Measurements from ENCODE around the gene TPCN1. TPM values are rescaled to one million over a fixed set of nuclear protein-coding genes. Genes with fewer than 3 reads are reported as not detected.
A peak's percentile ranks its signal among the peaks of the same experiment; 100 is the strongest.

TPCN1 gene
- total and polyA plus RNA-seq, 2 experiments from 2014 or later, result 16.9 to 32.1 TPM

DNA sequence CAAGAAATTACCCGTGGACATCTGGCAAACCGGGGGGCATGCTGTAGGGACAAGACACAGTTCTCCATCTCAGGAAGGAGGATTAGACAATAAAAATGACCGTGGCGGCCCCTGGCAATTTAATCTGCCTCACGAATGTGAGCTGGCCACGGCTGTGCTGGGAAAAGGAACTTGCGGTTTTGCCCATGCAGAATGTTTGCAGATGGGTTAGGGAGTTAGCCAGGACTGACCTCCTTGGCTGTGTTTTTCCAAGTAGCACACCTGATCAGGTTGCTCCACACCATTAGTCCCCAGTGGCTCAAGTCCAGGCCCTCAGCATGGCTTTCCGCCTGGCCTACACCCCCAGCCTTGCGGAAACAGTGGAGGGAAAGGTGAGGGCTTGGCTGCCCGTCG is 20.8 kb downstream of the TPCN1 start:
- H3K27ac ChIP-seq, result peak overlapping the region; percentile 98

DNA sequence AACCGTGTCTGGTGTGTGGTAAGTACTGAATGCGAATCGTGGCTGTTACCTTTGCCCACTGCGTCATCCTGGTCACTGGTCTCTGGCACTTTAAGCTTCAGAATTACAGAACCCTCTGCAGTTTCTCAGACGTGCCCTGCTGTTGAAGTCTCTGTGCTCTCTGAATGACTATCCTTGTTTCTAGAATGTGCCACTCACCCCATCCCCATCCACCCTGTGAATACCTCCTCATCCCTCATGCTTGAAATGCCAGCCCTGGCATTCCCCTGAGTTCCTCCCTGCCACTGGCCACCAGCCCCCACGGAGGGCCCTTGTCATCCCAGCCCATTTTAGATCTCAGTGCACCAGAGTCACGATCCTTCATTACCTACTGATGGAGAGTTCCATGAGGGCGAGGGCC is 21.3 kb downstream of the TPCN1 start:
- Histone ChIP-seq H3K4me1 (ENCODE audit: insufficient read depth) (peaks cover 67% of the 10 kb centered on the region), H2AFZ (no peak overlapping the region), H3K9me3 (ENCODE audit: low read depth) (no peaks in the 10 kb centered on the region)

More for the DNA sequence above, 20.8 kb downstream of the TPCN1 start:
- H3K36me3 ChIP-seq (replicated peaks; ENCODE audit: insufficient read depth, low read depth), result no peaks in the 10 kb centered on the region
- peaks cover 4% of the 10 kb centered on the region for H3K79me2 ChIP-seq
- WGBS (ENCODE audit: low lambda C conversion rate, missing lambda C conversion rate), result 55% methylated on average over 11 of the region's 11 CpGs
- H3K4me3 ChIP-seq, result no peak overlapping the region
- no peaks in the 10 kb centered on the region for H3K27me3 ChIP-seq
- H2AFZ ChIP-seq, result no peak overlapping the region
- no peaks in the 10 kb centered on the region for H3K9me2 ChIP-seq (replicated peaks; ENCODE audit: insufficient read depth)
- H3K9me3 ChIP-seq (ENCODE audit: low read depth), result no peaks in the 10 kb centered on the region
- no peak for DNase-seq (ENCODE audit: low spot score)
- H4K20me1 ChIP-seq (ENCODE audit: insufficient read depth, poor library complexity, severe bottlenecking), result no peaks in the 10 kb centered on the region
- H3K4me1 ChIP-seq (ENCODE audit: insufficient read depth), result peaks cover 62% of the 10 kb centered on the region
- TF ChIP-seq EZH2phosphoT487 (IDR thresholded peaks at IDR 0.05; ENCODE audit: low read depth, severe bottlenecking, unreplicated experiment), result no peak
- TF ChIP-seq, protein P1, sequence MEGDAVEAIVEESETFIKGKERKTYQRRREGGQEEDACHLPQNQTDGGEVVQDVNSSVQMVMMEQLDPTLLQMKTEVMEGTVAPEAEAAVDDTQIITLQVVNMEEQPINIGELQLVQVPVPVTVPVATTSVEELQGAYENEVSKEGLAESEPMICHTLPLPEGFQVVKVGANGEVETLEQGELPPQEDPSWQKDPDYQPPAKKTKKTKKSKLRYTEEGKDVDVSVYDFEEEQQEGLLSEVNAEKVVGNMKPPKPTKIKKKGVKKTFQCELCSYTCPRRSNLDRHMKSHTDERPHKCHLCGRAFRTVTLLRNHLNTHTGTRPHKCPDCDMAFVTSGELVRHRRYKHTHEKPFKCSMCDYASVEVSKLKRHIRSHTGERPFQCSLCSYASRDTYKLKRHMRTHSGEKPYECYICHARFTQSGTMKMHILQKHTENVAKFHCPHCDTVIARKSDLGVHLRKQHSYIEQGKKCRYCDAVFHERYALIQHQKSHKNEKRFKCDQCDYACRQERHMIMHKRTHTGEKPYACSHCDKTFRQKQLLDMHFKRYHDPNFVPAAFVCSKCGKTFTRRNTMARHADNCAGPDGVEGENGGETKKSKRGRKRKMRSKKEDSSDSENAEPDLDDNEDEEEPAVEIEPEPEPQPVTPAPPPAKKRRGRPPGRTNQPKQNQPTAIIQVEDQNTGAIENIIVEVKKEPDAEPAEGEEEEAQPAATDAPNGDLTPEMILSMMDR (IDR thresholded peaks at IDR 0.05; ENCODE audit: poor library complexity), result no peak
- TF ChIP-seq EZH2 (IDR thresholded peaks at IDR 0.05; ENCODE audit: borderline replicate concordance), result no peak
- H3K4me2 ChIP-seq, result peak overlapping the region; percentile 52

DNA sequence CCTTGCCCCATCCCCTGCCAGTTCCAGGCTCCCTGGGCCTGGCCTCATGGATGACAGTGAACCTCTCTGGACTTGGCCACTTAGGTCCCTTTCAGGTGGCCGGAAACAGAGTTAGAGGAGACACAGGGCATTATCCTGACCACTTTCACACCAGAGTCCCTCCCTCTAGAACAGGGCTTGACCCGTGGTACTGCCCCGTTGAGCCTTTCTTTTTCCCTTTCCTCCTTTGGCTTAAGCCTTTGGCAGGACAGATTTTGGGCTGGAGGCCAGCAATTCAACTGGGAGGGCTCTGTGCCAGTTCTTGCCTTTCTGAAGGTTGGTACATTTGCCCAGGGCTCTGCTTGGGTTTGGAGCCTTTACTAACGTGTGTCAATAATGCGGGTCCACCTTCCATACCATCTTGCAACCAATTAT is 22.8 kb downstream of the TPCN1 start:
- Histone ChIP-seq H3K79me2 (peaks cover 4% of the 10 kb centered on the region), H3K9me2 (replicated peaks; ENCODE audit: insufficient read depth) (no peaks in the 10 kb centered on the region), H2AFZ (no peak overlapping the region), H3K27me3 (no peaks in the 10 kb centered on the region), H3K27ac (peak overlapping the region; percentile 98), H3K4me1 (ENCODE audit: insufficient read depth) (peaks cover 72% of the 10 kb centered on the region), H3K4me2 (peak overlapping the region; percentile 56), H3K9me3 (ENCODE audit: low read depth) (no peaks in the 10 kb centered on the region), H4K20me1 (ENCODE audit: insufficient read depth, poor library complexity, severe bottlenecking) (no peaks in the 10 kb centered on the region), H3K4me3 (no peak overlapping the region), H3K36me3 (replicated peaks; ENCODE audit: insufficient read depth, low read depth) (no peaks in the 10 kb centered on the region)
- WGBS (ENCODE audit: low lambda C conversion rate, missing lambda C conversion rate), result 64% methylated on average over 5 of the region's 5 CpGs
- TF ChIP-seq EZH2phosphoT487 (IDR thresholded peaks at IDR 0.05; ENCODE audit: low read depth, severe bottlenecking, unreplicated experiment), result no peak
- no peak for TF ChIP-seq EZH2 (IDR thresholded peaks at IDR 0.05; ENCODE audit: borderline replicate concordance)
- TF ChIP-seq, protein P1 (IDR thresholded peaks at IDR 0.05; ENCODE audit: poor library complexity), result no peak
- no peak for DNase-seq (ENCODE audit: low spot score)

More for the DNA sequence above, 21.3 kb downstream of the TPCN1 start:
- TF ChIP-seq EZH2phosphoT487 (IDR thresholded peaks at IDR 0.05; ENCODE audit: low read depth, severe bottlenecking, unreplicated experiment), result no peak
- DNase-seq (ENCODE audit: low spot score), result no peak
- no peaks in the 10 kb centered on the region for H4K20me1 ChIP-seq (ENCODE audit: insufficient read depth, poor library complexity, severe bottlenecking)
- H3K79me2 ChIP-seq, result peaks cover 4% of the 10 kb centered on the region
- 95% methylated on average over 8 of the region's 8 CpGs for WGBS (ENCODE audit: low lambda C conversion rate, missing lambda C conversion rate)
- H3K9me2 ChIP-seq (replicated peaks; ENCODE audit: insufficient read depth), result no peaks in the 10 kb centered on the region
- no peak overlapping the region for H3K4me2 ChIP-seq
- no peak overlapping the region for H3K4me3 ChIP-seq
- H3K36me3 ChIP-seq (replicated peaks; ENCODE audit: insufficient read depth, low read depth), result no peaks in the 10 kb centered on the region
- H3K27me3 ChIP-seq, result no peaks in the 10 kb centered on the region
- peak overlapping the region; percentile 98 for H3K27ac ChIP-seq

DNA sequence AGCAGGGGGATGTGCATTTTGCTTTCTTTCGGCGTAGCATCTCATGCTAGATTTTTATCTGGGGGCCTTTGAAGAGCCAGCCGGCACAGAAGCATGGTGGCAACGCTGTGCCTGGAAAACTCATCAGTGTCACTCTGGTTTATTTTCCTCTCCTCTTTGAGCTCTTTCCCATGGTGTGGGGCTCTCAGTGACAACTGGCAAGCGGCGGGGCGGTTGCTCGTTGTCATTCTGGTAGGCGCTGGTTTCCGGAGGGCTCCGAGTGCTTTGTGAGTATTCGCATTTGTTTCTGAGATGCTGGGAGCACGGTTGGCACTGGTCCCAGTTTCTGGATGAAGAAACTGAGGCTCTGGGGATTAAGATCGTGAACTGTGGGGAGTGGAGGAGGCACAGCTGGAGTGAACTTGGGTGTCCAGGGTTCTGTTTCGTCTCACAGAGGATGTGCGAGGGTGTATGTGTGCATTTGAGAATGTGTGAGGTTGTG is 23.3 kb downstream of the TPCN1 start:
- WGBS (ENCODE audit: low lambda C conversion rate, missing lambda C conversion rate), result 83% methylated on average over 16 of the region's 16 CpGs
- H3K27me3 ChIP-seq, result no peaks in the 10 kb centered on the region
- TF ChIP-seq, protein P1 (IDR thresholded peaks at IDR 0.05; ENCODE audit: poor library complexity), result no peak
- no peak for TF ChIP-seq EZH2 (IDR thresholded peaks at IDR 0.05; ENCODE audit: borderline replicate concordance)
- TF ChIP-seq EZH2phosphoT487 (IDR thresholded peaks at IDR 0.05; ENCODE audit: low read depth, severe bottlenecking, unreplicated experiment), result no peak
- H3K4me3 ChIP-seq, result no peak overlapping the region
- H3K4me2 ChIP-seq, result peak overlapping the region; percentile 56
- H3K27ac ChIP-seq, result peak overlapping the region; percentile 98
- no peaks in the 10 kb centered on the region for H3K9me3 ChIP-seq (ENCODE audit: low read depth)
- H3K9me2 ChIP-seq (replicated peaks; ENCODE audit: insufficient read depth), result no peaks in the 10 kb centered on the region
- H3K4me1 ChIP-seq (ENCODE audit: insufficient read depth), result peaks cover 67% of the 10 kb centered on the region
- H2AFZ ChIP-seq, result no peak overlapping the region
- no peak for DNase-seq (ENCODE audit: low spot score)
- no peaks in the 10 kb centered on the region for H3K36me3 ChIP-seq (replicated peaks; ENCODE audit: insufficient read depth, low read depth)
- H3K79me2 ChIP-seq, result peaks cover 4% of the 10 kb centered on the region
- no peaks in the 10 kb centered on the region for H4K20me1 ChIP-seq (ENCODE audit: insufficient read depth, poor library complexity, severe bottlenecking)

All from hepatocyte (in vitro differentiated cells).